MM.1S (cell line): Measurements from ENCODE around the gene ZNF287.

Source experiments
- CTCF ChIP-seq: fragments of 300-600 bp; sonication (generic); IDR thresholded peaks from 2 replicates; pipeline ENCODE4 v1.5.1; 2016; ENCODE audit warnings: antibody characterized with exemption, low read length, mixed read lengths
- EZH2 ChIP-seq: fragments of 300-600 bp; sonication (generic); optimal IDR thresholded peaks from 2 replicates; pipeline ENCODE3; 2017; ENCODE audit warnings: low read depth, mild to moderate bottlenecking, antibody characterized with exemption, low read length, mixed read lengths

GRCh38 chr17:16513873-16514272, 55.1 kb downstream of the ZNF287 start:
- TF ChIP-seq CTCF (no peak), EZH2 (no peak)
